ENCODE results near the gene PKNOX1. TPM values are rescaled to one million over a fixed set of nuclear protein-coding genes. Genes with fewer than 3 reads are reported as not detected.
"Not testable (repeated sequence)": the region's sequence is repeated elsewhere in the genome, so short reads cannot be mapped to it uniquely, and the experiment has no call there.

Gene PKNOX1
- total and polyA plus RNA-seq, 7 donors, result 3.6 to 19.4 (median 9.6) TPM

- H3K27ac ChIP-seq, result peak overlapping the region; percentile 58 to 90 (median 78)
- no peaks in the 10 kb centered on the region for H3K27me3 ChIP-seq
- WGBS, 2 donors, result 68 to 78% methylated on average over 16 of the region's 16 CpGs
- H3K9me3 ChIP-seq, result no peaks in the 10 kb centered on the region
- H3K4me3 ChIP-seq, result no peak overlapping the region
- H3K36me3 ChIP-seq, result no peaks in the 10 kb centered on the region
- TF ChIP-seq, protein P1, sequence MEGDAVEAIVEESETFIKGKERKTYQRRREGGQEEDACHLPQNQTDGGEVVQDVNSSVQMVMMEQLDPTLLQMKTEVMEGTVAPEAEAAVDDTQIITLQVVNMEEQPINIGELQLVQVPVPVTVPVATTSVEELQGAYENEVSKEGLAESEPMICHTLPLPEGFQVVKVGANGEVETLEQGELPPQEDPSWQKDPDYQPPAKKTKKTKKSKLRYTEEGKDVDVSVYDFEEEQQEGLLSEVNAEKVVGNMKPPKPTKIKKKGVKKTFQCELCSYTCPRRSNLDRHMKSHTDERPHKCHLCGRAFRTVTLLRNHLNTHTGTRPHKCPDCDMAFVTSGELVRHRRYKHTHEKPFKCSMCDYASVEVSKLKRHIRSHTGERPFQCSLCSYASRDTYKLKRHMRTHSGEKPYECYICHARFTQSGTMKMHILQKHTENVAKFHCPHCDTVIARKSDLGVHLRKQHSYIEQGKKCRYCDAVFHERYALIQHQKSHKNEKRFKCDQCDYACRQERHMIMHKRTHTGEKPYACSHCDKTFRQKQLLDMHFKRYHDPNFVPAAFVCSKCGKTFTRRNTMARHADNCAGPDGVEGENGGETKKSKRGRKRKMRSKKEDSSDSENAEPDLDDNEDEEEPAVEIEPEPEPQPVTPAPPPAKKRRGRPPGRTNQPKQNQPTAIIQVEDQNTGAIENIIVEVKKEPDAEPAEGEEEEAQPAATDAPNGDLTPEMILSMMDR (IDR thresholded peaks at IDR 0.05), result peak in 1 of 4 experiments; percentile 13
- TF ChIP-seq POLR2A (IDR thresholded peaks at IDR 0.05) (no peak), EP300 (IDR thresholded peaks at IDR 0.05) (peak in 3 of 4 donors; percentile 14 to 79 (median 61)), POLR2AphosphoS5 (IDR thresholded peaks at IDR 0.05) (peak; percentile 64 to 90 (median 86))
- intact Hi-C loops (cut with DNase I), result loop anchor here (10.0 kb wide), 1 partner anchor 97 kb away; the partner anchor contains the start of gene NDUFV3
- peaks cover 0 to 28% (median 26%) of the 10 kb centered on the region in 4 donors for H3K4me1 ChIP-seq
- DNase-seq, result peak; percentile 96
These were observed 17.8 kb downstream of the PKNOX1 start for GRCh38 chr21:42991992-42992740.

DNA sequence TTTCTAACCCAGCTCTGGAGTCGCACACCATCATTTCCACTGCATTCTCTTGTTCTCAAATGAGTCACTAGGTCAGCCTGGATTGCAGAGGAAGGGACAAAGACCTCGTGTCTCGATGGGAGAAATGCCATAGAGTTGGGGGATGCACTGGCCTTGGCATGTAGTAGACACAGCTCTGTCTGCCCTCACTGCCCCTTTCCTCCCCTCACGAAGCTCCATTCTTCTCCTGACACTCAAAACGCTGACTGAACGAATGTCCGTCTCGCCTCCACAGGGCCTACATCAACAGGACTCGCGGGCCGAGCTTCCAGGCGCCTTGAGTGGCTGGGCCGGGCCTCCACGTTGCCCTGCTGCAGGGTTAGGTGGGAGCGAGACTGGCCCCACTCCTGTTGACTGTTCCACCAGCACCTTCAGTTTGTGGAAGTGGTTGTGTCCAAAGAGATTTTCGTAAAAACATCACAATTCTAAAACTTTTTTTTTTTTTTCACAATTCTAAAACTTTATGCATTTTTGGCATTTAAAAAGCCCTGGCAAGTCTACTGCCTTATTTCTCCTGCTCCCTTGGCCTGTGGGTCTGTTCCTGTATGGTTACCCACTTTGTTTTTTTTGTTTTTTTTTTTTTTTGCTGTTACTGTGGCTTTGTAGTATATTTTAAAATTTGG is 18.8 kb downstream of the PKNOX1 start:
- Histone ChIP-seq H3K4me3 (no peak overlapping the region), H3K9me3 (no peaks in the 10 kb centered on the region), H3K4me1 (peaks cover 0 to 36% (median 33%) of the 10 kb centered on the region in 4 donors), H3K36me3 (no peaks in the 10 kb centered on the region), H3K27ac (peak overlapping the region; percentile 58 to 90 (median 78)), H3K27me3 (no peaks in the 10 kb centered on the region)
- intact Hi-C loops (cut with DNase I), result loop anchor here (10.0 kb wide), 1 partner anchor 98 kb away; the partner anchor contains the start of gene NDUFV3
- peak; percentile 65 for DNase-seq
- TF ChIP-seq POLR2AphosphoS5 (IDR thresholded peaks at IDR 0.05), result no peak
- TF ChIP-seq, protein P1 (IDR thresholded peaks at IDR 0.05), result no peak
- no peak for TF ChIP-seq EP300 (IDR thresholded peaks at IDR 0.05)
- TF ChIP-seq POLR2A (IDR thresholded peaks at IDR 0.05), result no peak
- 90 to 92% methylated on average over 16 of the region's 16 CpGs for WGBS, 2 donors

- DNase-seq, result peak; percentile 94
- 76 to 80% methylated on average over 8 of the region's 8 CpGs for WGBS, 2 donors
- H3K27ac ChIP-seq, result peak overlapping the region; percentile 51 to 85 (median 58)
- peak; percentile 34 to 86 (median 52) for TF ChIP-seq POLR2AphosphoS5 (IDR thresholded peaks at IDR 0.05)
- TF ChIP-seq, protein P1 (IDR thresholded peaks at IDR 0.05), result no peak
- peak in 2 of 4 donors; percentile 57 to 89 for TF ChIP-seq EP300 (IDR thresholded peaks at IDR 0.05)
- H3K27me3 ChIP-seq, result no peaks in the 10 kb centered on the region
- no peaks in the 10 kb centered on the region for H3K36me3 ChIP-seq
- intact Hi-C loops (cut with DNase I), result loop anchor here (10.0 kb wide), 1 partner anchor 102 kb away; the partner anchor contains the start of gene NDUFV3
- no peaks in the 10 kb centered on the region for H3K9me3 ChIP-seq
- H3K4me3 ChIP-seq, result no peak overlapping the region
- H3K4me1 ChIP-seq, result peaks cover 0 to 51% (median 47%) of the 10 kb centered on the region in 4 donors
These were observed 22.7 kb downstream of the PKNOX1 start for GRCh38 chr21:42997053-42997452.

DNA sequence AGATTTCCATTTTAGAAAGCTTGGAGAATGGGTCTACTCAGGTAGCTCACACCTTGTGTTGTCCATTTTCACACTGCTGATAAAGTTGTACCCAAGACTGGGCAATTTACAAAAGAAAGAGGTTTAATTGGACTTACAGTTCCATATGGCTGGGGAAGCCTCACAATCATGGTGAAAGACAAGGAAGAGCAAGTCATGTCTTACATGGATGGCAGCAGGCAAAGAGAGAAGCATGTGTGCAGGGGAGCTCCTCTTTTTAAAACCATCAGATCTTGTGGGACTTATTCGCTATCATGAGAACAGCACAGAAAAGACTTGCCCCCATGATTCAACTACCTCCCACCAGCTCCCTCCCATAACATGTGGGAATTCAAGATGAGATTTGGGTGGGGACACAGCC is 23.6 kb downstream of the PKNOX1 start:
- H3K27me3 ChIP-seq, H3K4me3 ChIP-seq, H3K9me3 ChIP-seq, H3K36me3 ChIP-seq, DNase-seq: not testable (repeated sequence)
- 98 to 100% methylated on average over 1 of the region's 1 CpG for whole genome bisulfite sequencing, 2 donors
- Histone ChIP-seq H3K4me1 (peaks cover 0 to 43% (median 39%) of the 10 kb centered on the region in 4 donors), H3K27ac (peak overlapping the region in 2 of 4 donors; percentile 61 to 85)
- intact Hi-C loops (cut with DNase I), result loop anchor here (10.0 kb wide), 1 partner anchor 103 kb away; the partner anchor contains the start of gene NDUFV3

GRCh38 chr21:42999152-42999551 is 24.8 kb downstream of the PKNOX1 start:
- WGBS, 2 donors, result 96 to 97% methylated on average over 2 of the region's 2 CpGs
- not testable (repeated sequence) for H3K27me3 ChIP-seq, H3K36me3 ChIP-seq, H3K27ac ChIP-seq, H3K9me3 ChIP-seq, DNase-seq, H3K4me3 ChIP-seq
- H3K4me1 ChIP-seq, result peaks cover 0 to 39% (median 35%) of the 10 kb centered on the region in 4 donors
- intact Hi-C loops (cut with DNase I), result loop anchor here (10.0 kb wide), 1 partner anchor 104 kb away; the partner anchor contains the start of gene NDUFV3

DNA sequence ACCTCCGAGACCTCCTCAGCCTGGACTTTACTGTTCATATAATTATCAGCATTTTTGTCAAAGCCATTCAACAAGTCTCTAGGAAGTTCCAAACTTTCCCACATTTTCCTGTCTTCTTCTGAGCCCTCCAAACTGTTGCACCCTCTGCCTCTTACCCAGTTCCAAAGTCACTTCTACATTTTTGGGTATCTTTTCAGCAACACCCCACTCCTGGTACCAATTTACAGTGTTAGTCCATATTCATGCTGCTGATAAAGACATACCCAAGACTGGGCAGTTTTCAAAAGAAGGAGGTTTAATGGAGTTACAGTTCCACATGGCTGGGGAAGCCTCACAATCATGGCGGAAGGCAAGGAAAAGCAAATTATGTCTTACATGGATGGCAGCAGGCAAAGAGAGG is 25.7 kb downstream of the PKNOX1 start:
- intact Hi-C loops (cut with DNase I); H3K36me3 ChIP-seq; H3K27me3 ChIP-seq; H3K27ac ChIP-seq; H3K9me3 ChIP-seq; H3K4me3 ChIP-seq; DNase-seq: not testable (repeated sequence)
- WGBS, 2 donors, result 95 to 99% methylated on average over 2 of the region's 2 CpGs
- H3K4me1 ChIP-seq, result peaks cover 0 to 39% (median 35%) of the 10 kb centered on the region in 4 donors
